ENCODE measurements around the gene IFNA16. TPM values are rescaled to one million over a fixed set of nuclear protein-coding genes. Genes with fewer than 3 reads are reported as not detected.
"Not testable (repeated sequence)": the region's sequence is repeated elsewhere in the genome, so short reads cannot be mapped to it uniquely, and the experiment has no call there.

IFNA16 gene
- total and polyA plus RNA-seq, 5 donors from 2014 or later, result not detected

GRCh38 chr9:21182810-21183736 is 34.0 kb downstream of the IFNA16 start:
- not testable (repeated sequence) for H3K4me3 Mint-ChIP-seq, H3K36me3 Mint-ChIP-seq

GRCh38 chr9:21174671-21175070 is 42.4 kb downstream of the IFNA16 start:
- no peak for DNase-seq
- Mint-ChIP-seq H3K27me3 (peaks cover 6% of the 10 kb centered on the region), H3K27ac (no peak overlapping the region), H3K4me3 (no peak overlapping the region), H3K9me3 (peaks cover 0 to 1% (median 0%) of the 10 kb centered on the region in 7 donors), H3K4me1 (no peaks in the 10 kb centered on the region), H3K36me3 (no peaks in the 10 kb centered on the region)
- H3K27me3 ChIP-seq (ENCODE audit: control insufficient read depth, insufficient read depth, low read length), result peaks cover 3% of the 10 kb centered on the region
- ATAC-seq (ENCODE audit: low read depth in 2 of 2), result no peak
- H3K4me1 ChIP-seq (ENCODE audit: control insufficient read depth, insufficient read depth, low read length, poor library complexity, severe bottlenecking), result no peaks in the 10 kb centered on the region
- H3K36me3 ChIP-seq (ENCODE audit: control insufficient read depth, insufficient read depth, low read length), result no peaks in the 10 kb centered on the region
- no peak overlapping the region for H3K4me3 ChIP-seq (ENCODE audit: low read depth, low read length)
- no peak overlapping the region for H3K27ac ChIP-seq (ENCODE audit: insufficient read depth, low read length, poor library complexity, severe bottlenecking)
- no peaks in the 10 kb centered on the region for H3K9me3 ChIP-seq (ENCODE audit: control insufficient read depth in 2 of 2, low read length in 2 of 2)

More at GRCh38 chr9:21182810-21183736, 34.0 kb downstream of the IFNA16 start:
- H3K4me3 ChIP-seq (ENCODE audit: low read depth, low read length); H3K36me3 ChIP-seq (ENCODE audit: control insufficient read depth, insufficient read depth, low read length); H3K9me3 Mint-ChIP-seq; H3K4me1 Mint-ChIP-seq; H3K27ac Mint-ChIP-seq; H3K9me3 ChIP-seq (ENCODE audit: control insufficient read depth in 2 of 2, low read length in 2 of 2); H3K27me3 Mint-ChIP-seq; H3K27me3 ChIP-seq (ENCODE audit: control insufficient read depth, insufficient read depth, low read length); H3K4me1 ChIP-seq (ENCODE audit: control insufficient read depth, insufficient read depth, low read length, poor library complexity, severe bottlenecking); H3K27ac ChIP-seq (ENCODE audit: insufficient read depth, low read length, poor library complexity, severe bottlenecking): not testable (repeated sequence)
- DNase-seq, result peak in 2 of 3 donors; percentile 5 to 41
- peak; percentile 59 to 73 for ATAC-seq (ENCODE audit: low read depth in 2 of 2)

- DNase-seq (no peak), ATAC-seq (ENCODE audit: low read depth in 2 of 2) (no peak)
- Histone ChIP-seq H3K27ac (ENCODE audit: insufficient read depth, low read length, poor library complexity, severe bottlenecking) (no peak overlapping the region), H3K36me3 (ENCODE audit: control insufficient read depth, insufficient read depth, low read length) (no peaks in the 10 kb centered on the region), H3K27me3 (ENCODE audit: control insufficient read depth, insufficient read depth, low read length) (peaks cover 3% of the 10 kb centered on the region), H3K4me1 (ENCODE audit: control insufficient read depth, insufficient read depth, low read length, poor library complexity, severe bottlenecking) (no peaks in the 10 kb centered on the region), H3K4me3 (ENCODE audit: low read depth, low read length) (no peak overlapping the region), H3K9me3 (ENCODE audit: control insufficient read depth in 2 of 2, low read length in 2 of 2) (no peaks in the 10 kb centered on the region)
- no peaks in the 10 kb centered on the region for H3K4me1 Mint-ChIP-seq
- H3K9me3 Mint-ChIP-seq, result no peaks in the 10 kb centered on the region
- no peak overlapping the region for H3K4me3 Mint-ChIP-seq
- H3K27ac Mint-ChIP-seq, result no peak overlapping the region
- no peaks in the 10 kb centered on the region for H3K36me3 Mint-ChIP-seq
- peaks cover 6% of the 10 kb centered on the region for H3K27me3 Mint-ChIP-seq
Measured at GRCh38 chr9:21172156-21172555, 45.0 kb downstream of the IFNA16 start.

GRCh38 chr9:21171351-21171750 is 45.8 kb downstream of the IFNA16 start:
- ATAC-seq (ENCODE audit: low read depth in 2 of 2) (no peak), DNase-seq (no peak)
- H3K9me3 Mint-ChIP-seq, result no peaks in the 10 kb centered on the region
- Histone ChIP-seq H3K4me1 (ENCODE audit: control insufficient read depth, insufficient read depth, low read length, poor library complexity, severe bottlenecking) (no peaks in the 10 kb centered on the region), H3K4me3 (ENCODE audit: low read depth, low read length) (no peak overlapping the region), H3K27ac (ENCODE audit: insufficient read depth, low read length, poor library complexity, severe bottlenecking) (no peak overlapping the region), H3K9me3 (ENCODE audit: control insufficient read depth in 2 of 2, low read length in 2 of 2) (no peaks in the 10 kb centered on the region), H3K27me3 (ENCODE audit: control insufficient read depth, insufficient read depth, low read length) (peaks cover 3% of the 10 kb centered on the region), H3K36me3 (ENCODE audit: control insufficient read depth, insufficient read depth, low read length) (no peaks in the 10 kb centered on the region)
- H3K4me1 Mint-ChIP-seq, result no peaks in the 10 kb centered on the region
- no peak overlapping the region for H3K27ac Mint-ChIP-seq
- H3K36me3 Mint-ChIP-seq, result no peaks in the 10 kb centered on the region
- H3K4me3 Mint-ChIP-seq, result no peak overlapping the region
- peaks cover 7% of the 10 kb centered on the region for H3K27me3 Mint-ChIP-seq

- not testable (repeated sequence) for H3K27ac Mint-ChIP-seq; H3K4me3 Mint-ChIP-seq; H3K4me3 ChIP-seq (ENCODE audit: low read depth, low read length); H3K4me1 Mint-ChIP-seq; H3K4me1 ChIP-seq (ENCODE audit: control insufficient read depth, insufficient read depth, low read length, poor library complexity, severe bottlenecking); H3K9me3 ChIP-seq (ENCODE audit: control insufficient read depth in 2 of 2, low read length in 2 of 2); H3K36me3 ChIP-seq (ENCODE audit: control insufficient read depth, insufficient read depth, low read length); H3K27me3 ChIP-seq (ENCODE audit: control insufficient read depth, insufficient read depth, low read length); H3K27ac ChIP-seq (ENCODE audit: insufficient read depth, low read length, poor library complexity, severe bottlenecking); H3K9me3 Mint-ChIP-seq; DNase-seq; ATAC-seq (ENCODE audit: low read depth in 2 of 2); H3K36me3 Mint-ChIP-seq
- H3K27me3 Mint-ChIP-seq, result peaks cover 11% of the 10 kb centered on the region
Measured at GRCh38 chr9:21166560-21166959, 50.6 kb downstream of the IFNA16 start, which contains the start of gene IFNA21. IFNA21 (minus strand) TSS chr9:21166660; CDS start chr9:21166612, 48 bp downstream.

Other genes with a start within 250 kb of the IFNA16 start
- gene HACD4, start 185.7 kb downstream of the IFNA16 start, total RNA-seq, result 12.0 TPM
- gene HACD4, start 185.7 kb downstream of the IFNA16 start, polyA plus RNA-seq, result 10 to 100 TPM in 1 of 4 donors, 1 to 10 TPM in 3; 8.2 to 11.9 (median 9.4) TPM
- gene IFNB1, start 139.4 kb downstream of the IFNA16 start, total RNA-seq, result not detected
- not detected for gene IFNB1, start 139.4 kb downstream of the IFNA16 start, polyA plus RNA-seq
- not detected for gene IFNW1, start 75.5 kb downstream of the IFNA16 start, total RNA-seq
- not detected for gene IFNW1, start 75.5 kb downstream of the IFNA16 start, polyA plus RNA-seq
- not detected for gene IFNA21, start 50.7 kb downstream of the IFNA16 start, total RNA-seq
- gene IFNA21, start 50.7 kb downstream of the IFNA16 start, polyA plus RNA-seq, result not detected
- not detected for gene IFNA4, start 29.7 kb downstream of the IFNA16 start, total RNA-seq
- not detected for gene IFNA4, start 29.7 kb downstream of the IFNA16 start, polyA plus RNA-seq
- gene IFNA7, start 15.1 kb downstream of the IFNA16 start, total RNA-seq, result not detected
- gene IFNA7, start 15.1 kb downstream of the IFNA16 start, polyA plus RNA-seq, result not detected
- gene IFNA10, start 10.2 kb downstream of the IFNA16 start, total RNA-seq, result not detected
- gene IFNA10, start 10.2 kb downstream of the IFNA16 start, polyA plus RNA-seq, result not detected
- gene IFNA17, start 10.9 kb upstream of the IFNA16 start, total RNA-seq, result not detected
- gene IFNA17, start 10.9 kb upstream of the IFNA16 start, polyA plus RNA-seq, result not detected
- not detected for gene IFNA14, start 22.7 kb upstream of the IFNA16 start, total RNA-seq
- gene IFNA14, start 22.7 kb upstream of the IFNA16 start, polyA plus RNA-seq, result not detected
- gene IFNA5, start 88.0 kb upstream of the IFNA16 start, total RNA-seq, result not detected
- gene IFNA5, start 88.0 kb upstream of the IFNA16 start, polyA plus RNA-seq, result not detected
- 13.4 TPM for gene KLHL9, start 118.1 kb upstream of the IFNA16 start, total RNA-seq
- 10 to 100 TPM in 3 of 4 donors, 1 to 10 TPM in 1; 9.5 to 19.2 (median 15.9) TPM for gene KLHL9, start 118.1 kb upstream of the IFNA16 start, polyA plus RNA-seq
- not detected for gene IFNA6, start 133.6 kb upstream of the IFNA16 start, total RNA-seq
- not detected for gene IFNA6, start 133.6 kb upstream of the IFNA16 start, polyA plus RNA-seq
- not detected for gene IFNA13, start 150.7 kb upstream of the IFNA16 start, total RNA-seq
- gene IFNA13, start 150.7 kb upstream of the IFNA16 start, polyA plus RNA-seq, result not detected
- gene IFNA2, start 168.1 kb upstream of the IFNA16 start, total RNA-seq, result not detected
- not detected for gene IFNA2, start 168.1 kb upstream of the IFNA16 start, polyA plus RNA-seq
- not detected for gene IFNA8, start 191.8 kb upstream of the IFNA16 start, total RNA-seq
- gene IFNA8, start 191.8 kb upstream of the IFNA16 start, polyA plus RNA-seq, result not detected
- gene IFNA1, start 223.1 kb upstream of the IFNA16 start, total RNA-seq, result not detected
- not detected for gene IFNA1, start 223.1 kb upstream of the IFNA16 start, polyA plus RNA-seq

Measured in CD4-positive, CD25-positive, alpha-beta regulatory T cell (primary cell).